CD14-positive monocyte (primary cell): ENCODE data around the gene ZNF804B. TPM values are rescaled to one million over a fixed set of nuclear protein-coding genes. Genes with fewer than 3 reads are reported as not detected.

Source experiments
- DNase-seq, 3 donors: peaks; one replicate each; pipeline ENCODE4 v3.0.0-alpha.2; 2011 to 2022
- H2AFZ ChIP-seq: 2 replicates; pipeline ENCODE4 v1.6.0; 2012; ENCODE audit warnings: mild to moderate bottlenecking, low read depth, low read length, inconsistent platforms; ENCODE audit not compliant: insufficient read depth, poor library complexity, severe bottlenecking
- H3K27ac ChIP-seq, 2 donors: 1 replicate in 1 of 2; 2 replicates in 1 of 2; pipeline ENCODE4 v1.5.1; 2012 to 2013; ENCODE audit warnings: low read length in 2 of 2, control low read depth in 1 of 2, inconsistent platforms in 1 of 2, low read depth in 1 of 2, mild to moderate bottlenecking in 1 of 2
- H3K27me3 ChIP-seq, 2 donors: one replicate each; pipeline versions ENCODE4 v1.6.0 to v1.6.1; 2011 to 2013; ENCODE audit warnings: low read length in 2 of 2; ENCODE audit not compliant: control insufficient read depth in 2 of 2, insufficient read depth in 2 of 2
- H3K36me3 ChIP-seq, 2 donors: replicated peaks in 1 of 2; 1 replicate in 1 of 2; 2 replicates in 1 of 2; pipeline versions ENCODE4 v1.5.1 to v1.6.1; 2012 to 2013; ENCODE audit warnings: low read length in 2 of 2, control low read depth in 1 of 2, inconsistent platforms in 1 of 2, mild to moderate bottlenecking in 1 of 2; ENCODE audit not compliant: insufficient read depth in 2 of 2, control insufficient read depth in 1 of 2
- H3K4me1 ChIP-seq, 2 donors: 1 replicate in 1 of 2; 2 replicates in 1 of 2; pipeline versions ENCODE4 v1.5.1 to v1.6.1; 2012 to 2013; ENCODE audit warnings: low read length in 2 of 2, control low read depth in 1 of 2, inconsistent platforms in 1 of 2, mild to moderate bottlenecking in 1 of 2, moderate library complexity in 1 of 2; ENCODE audit not compliant: insufficient read depth in 2 of 2, control insufficient read depth in 1 of 2
- H3K4me2 ChIP-seq: replicated peaks from 2 replicates; pipeline ENCODE3; 2012; ENCODE audit warnings: low read length, moderate library complexity, mild to moderate bottlenecking; ENCODE audit not compliant: poor library complexity, severe bottlenecking; ENCODE audit errors: extremely low read depth
- H3K4me3 ChIP-seq, 3 experiments: fragments of 200-600 bp in 1 of 3; sonication (generic) in 1 of 3; replicated peaks in 1 of 3; 1 replicate in 2 of 3; 2 replicates in 1 of 3; pipeline ENCODE4 v1.5.1; 2011 to 2013; ENCODE audit warnings: low read length in 3 of 3, mild to moderate bottlenecking in 3 of 3, control low read depth in 2 of 3, low read depth in 2 of 3, inconsistent platforms in 1 of 3, moderate library complexity in 1 of 3
- H3K79me2 ChIP-seq: 2 replicates; pipeline ENCODE4 v1.6.0; 2012; ENCODE audit warnings: mild to moderate bottlenecking, control low read depth, inconsistent platforms, low read length, moderate library complexity; ENCODE audit not compliant: insufficient read depth
- H3K9ac ChIP-seq: 2 replicates; pipeline ENCODE4 v1.6.0; 2017; ENCODE audit warnings: low read length, mild to moderate bottlenecking; ENCODE audit not compliant: insufficient read depth, poor library complexity, severe bottlenecking
- H3K9me3 ChIP-seq, 2 donors: replicated peaks in 1 of 2; 1 replicate in 1 of 2; 2 replicates in 1 of 2; pipeline versions ENCODE4 v1.5.1 to v1.6.1; 2012 to 2013; ENCODE audit warnings: low read length in 2 of 2, control low read depth in 1 of 2; ENCODE audit not compliant: control insufficient read depth in 1 of 2, insufficient read depth in 1 of 2
- H4K20me1 ChIP-seq: 2 replicates; pipeline ENCODE4 v1.6.0; 2012; ENCODE audit warnings: mild to moderate bottlenecking, low read length, control low read depth, moderate library complexity; ENCODE audit not compliant: insufficient read depth
- H3K27ac Mint-ChIP-seq, 7 donors: one replicate each; pipeline ENCODE4 v1.8.0; 2020; ENCODE audit warnings: mild to moderate bottlenecking in 7 of 7, mixed read lengths in 7 of 7, moderate library complexity in 6 of 7, inconsistent platforms in 2 of 7
- H3K27me3 Mint-ChIP-seq, 3 donors: one replicate each; pipeline ENCODE4 v1.8.0; 2021 to 2022; ENCODE audit warnings: low read depth in 3 of 3, mild to moderate bottlenecking in 3 of 3, mixed read lengths in 3 of 3, moderate library complexity in 3 of 3, inconsistent platforms in 1 of 3
- H3K36me3 Mint-ChIP-seq, 2 donors: one replicate each; pipeline ENCODE4 v1.8.0; 2020; ENCODE audit warnings: mixed read lengths in 2 of 2, inconsistent platforms in 1 of 2, mild to moderate bottlenecking in 1 of 2
- H3K4me1 Mint-ChIP-seq: one replicate; pipeline ENCODE4 v1.8.0; 2020; ENCODE audit warnings: mild to moderate bottlenecking, mixed read lengths
- H3K4me3 Mint-ChIP-seq, 2 donors: one replicate each; pipeline ENCODE4 v1.8.0; 2020; ENCODE audit warnings: mild to moderate bottlenecking in 2 of 2, mixed read lengths in 2 of 2, moderate library complexity in 1 of 2
- H3K9me3 Mint-ChIP-seq, 7 donors: one replicate each; pipeline ENCODE4 v1.8.0; 2020 to 2022; ENCODE audit warnings: mixed read lengths in 7 of 7, mild to moderate bottlenecking in 6 of 7, moderate library complexity in 6 of 7, inconsistent platforms in 2 of 7
- CTCF ChIP-seq: fragments of 200-600 bp; IDR thresholded peaks from one replicate; pipeline ENCODE4 v1.8.0; 2022; ENCODE audit warnings: antibody characterized with exemption, mild to moderate bottlenecking
- WGBS: methylation state at CpG from one replicate; pipeline ENCODE4 v1.1.5; 2013; ENCODE audit warnings: missing lambda C conversion rate; ENCODE audit not compliant: insufficient coverage; 5-methylcytosine and 5-hydroxymethylcytosine counted together
- intact Hi-C, 2 donors: fragments of 100-400 bp; cut with micrococcal nuclease; formaldehyde crosslinking; loops; one replicate each; pipeline versions ENCODE4 v1.15.0 to v1.15.1; 2023
- polyA plus RNA-seq, 3 donors: library from polyadenylated mRNA; depleted of rRNA in 1 of 3; unstranded in 2 of 3; stranded (reverse) in 1 of 3; fragments of 300-500 nt in 2 of 3; fragments of >200 nt in 1 of 3; fragmentation: Illumina TruSeq in 2 of 3; gene quantifications; 1 replicate in 2 of 3; 2 replicates in 1 of 3; pipeline ENCODE4 v1.2.3, GENCODE V29; 2012 to 2021

Gene ZNF804B
- polyA plus RNA-seq, 3 donors = not detected

DNA sequence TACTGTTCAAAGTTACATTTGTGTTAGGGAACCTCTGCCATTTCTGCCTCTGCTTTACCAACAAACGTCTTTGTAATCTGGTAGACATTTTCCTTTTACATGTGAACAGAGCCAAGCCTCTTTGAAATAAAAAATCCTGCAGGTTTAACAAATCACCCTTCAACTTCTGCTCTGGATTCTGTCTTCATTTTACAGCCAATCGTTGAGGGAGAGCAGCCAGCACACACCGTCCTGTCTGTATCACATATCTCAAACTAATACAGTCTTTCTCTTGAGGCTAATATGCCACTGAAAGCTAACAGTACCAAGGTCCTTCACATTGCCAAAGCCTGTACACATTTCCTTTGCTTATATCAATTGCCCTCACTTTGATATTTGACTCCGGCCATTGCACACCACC is 504.6 kb downstream of the ZNF804B start:
- no peaks in the 10 kb centered on the region for H3K36me3 Mint-ChIP-seq
- Histone ChIP-seq H3K9ac (no peak overlapping the region), H3K36me3 (no peaks in the 10 kb centered on the region), H3K4me2 (no peak overlapping the region), H4K20me1 (no peaks in the 10 kb centered on the region), H2AFZ (no peak overlapping the region), H3K4me1 (no peaks in the 10 kb centered on the region), H3K27ac (no peak overlapping the region), H3K4me3 (no peak overlapping the region), H3K27me3 (no peaks in the 10 kb centered on the region), H3K9me3 (no peaks in the 10 kb centered on the region), H3K79me2 (no peaks in the 10 kb centered on the region)
- intact Hi-C loops = no loop called here
- peaks cover 0 to 2% (median 0%) of the 10 kb centered on the region in 7 donors for H3K9me3 Mint-ChIP-seq
- no peaks in the 10 kb centered on the region for H3K4me1 Mint-ChIP-seq
- H3K4me3 Mint-ChIP-seq = no peak overlapping the region
- DNase-seq = no peak
- TF ChIP-seq CTCF = no peak
- 74% methylated on average over 3 of the region's 4 CpGs for WGBS
- no peak overlapping the region for H3K27ac Mint-ChIP-seq
- no peaks in the 10 kb centered on the region for H3K27me3 Mint-ChIP-seq

DNA sequence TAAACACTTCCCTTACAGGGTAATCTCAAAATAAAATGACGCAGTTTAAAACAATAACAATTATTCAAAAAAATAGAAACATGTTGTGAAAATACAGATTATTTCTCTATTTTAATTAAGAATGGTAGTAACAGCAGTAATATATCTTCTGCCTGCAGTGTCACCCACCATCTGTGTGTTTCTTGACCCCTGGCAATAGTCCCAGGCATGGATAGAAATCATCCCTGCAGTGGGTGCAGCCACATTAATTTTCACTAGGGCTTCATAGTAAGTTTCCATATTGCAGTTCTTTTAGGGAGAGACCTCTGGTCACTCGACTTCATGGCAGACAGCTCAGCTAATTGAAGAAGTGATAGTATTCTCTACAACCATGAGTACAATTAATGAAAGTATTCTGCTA is 506.1 kb downstream of the ZNF804B start:
- no peak overlapping the region for H3K4me2 ChIP-seq
- H3K27ac ChIP-seq = no peak overlapping the region
- Mint-ChIP-seq H3K4me3 (no peak overlapping the region), H3K27me3 (no peaks in the 10 kb centered on the region), H3K36me3 (no peaks in the 10 kb centered on the region), H3K4me1 (no peaks in the 10 kb centered on the region), H3K27ac (no peak overlapping the region), H3K9me3 (peaks cover 0 to 2% (median 0%) of the 10 kb centered on the region in 7 donors)
- no peak for DNase-seq
- H3K4me1 ChIP-seq = no peaks in the 10 kb centered on the region
- no peaks in the 10 kb centered on the region for H3K27me3 ChIP-seq
- H3K4me3 ChIP-seq = no peak overlapping the region
- TF ChIP-seq CTCF = no peak
- no peaks in the 10 kb centered on the region for H4K20me1 ChIP-seq
- no peaks in the 10 kb centered on the region for H3K36me3 ChIP-seq
- no peaks in the 10 kb centered on the region for H3K79me2 ChIP-seq
- no peak overlapping the region for H3K9ac ChIP-seq
- no peak overlapping the region for H2AFZ ChIP-seq
- H3K9me3 ChIP-seq = no peaks in the 10 kb centered on the region
- no CpG with 5 or more reads among the region's 2 CpGs for WGBS
- intact Hi-C loops = no loop called here
